ENCODE results near the gene NUPR2.

DNA sequence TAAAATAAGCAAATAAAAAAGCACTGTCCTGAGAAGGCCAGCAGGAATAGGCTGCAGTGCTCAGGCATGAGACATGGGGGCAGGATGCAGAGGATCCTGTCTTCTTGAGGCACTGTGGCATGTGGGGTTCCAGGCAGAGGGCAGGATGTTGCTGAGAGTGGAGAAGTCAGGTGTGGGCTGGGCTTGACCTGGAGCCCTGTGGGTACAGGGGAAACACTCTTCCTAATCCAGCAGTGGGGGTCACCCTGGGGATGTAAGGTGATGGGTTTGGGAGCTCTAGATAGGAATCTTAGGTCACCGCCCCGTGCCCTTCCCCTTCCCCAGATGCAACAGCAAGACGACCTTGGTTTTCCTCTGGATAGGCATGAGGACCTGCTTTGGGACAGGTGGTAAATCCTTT lies 38.5 kb downstream of the NUPR2 start:
- TF ChIP-seq, protein P1, sequence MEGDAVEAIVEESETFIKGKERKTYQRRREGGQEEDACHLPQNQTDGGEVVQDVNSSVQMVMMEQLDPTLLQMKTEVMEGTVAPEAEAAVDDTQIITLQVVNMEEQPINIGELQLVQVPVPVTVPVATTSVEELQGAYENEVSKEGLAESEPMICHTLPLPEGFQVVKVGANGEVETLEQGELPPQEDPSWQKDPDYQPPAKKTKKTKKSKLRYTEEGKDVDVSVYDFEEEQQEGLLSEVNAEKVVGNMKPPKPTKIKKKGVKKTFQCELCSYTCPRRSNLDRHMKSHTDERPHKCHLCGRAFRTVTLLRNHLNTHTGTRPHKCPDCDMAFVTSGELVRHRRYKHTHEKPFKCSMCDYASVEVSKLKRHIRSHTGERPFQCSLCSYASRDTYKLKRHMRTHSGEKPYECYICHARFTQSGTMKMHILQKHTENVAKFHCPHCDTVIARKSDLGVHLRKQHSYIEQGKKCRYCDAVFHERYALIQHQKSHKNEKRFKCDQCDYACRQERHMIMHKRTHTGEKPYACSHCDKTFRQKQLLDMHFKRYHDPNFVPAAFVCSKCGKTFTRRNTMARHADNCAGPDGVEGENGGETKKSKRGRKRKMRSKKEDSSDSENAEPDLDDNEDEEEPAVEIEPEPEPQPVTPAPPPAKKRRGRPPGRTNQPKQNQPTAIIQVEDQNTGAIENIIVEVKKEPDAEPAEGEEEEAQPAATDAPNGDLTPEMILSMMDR (conservative IDR thresholded peaks at IDR 0.05), result no peak
- no peak for TF ChIP-seq ZFX (IDR thresholded peaks at IDR 0.05)
